DMS79 (cell line): Measurements from ENCODE around the gene IGSF22.

Experiments
- DNase-seq: peaks from one replicate; lab custom pipeline; 2025; lab: John Stamatoyannopoulos, UW

Gene IGSF22

DNA sequence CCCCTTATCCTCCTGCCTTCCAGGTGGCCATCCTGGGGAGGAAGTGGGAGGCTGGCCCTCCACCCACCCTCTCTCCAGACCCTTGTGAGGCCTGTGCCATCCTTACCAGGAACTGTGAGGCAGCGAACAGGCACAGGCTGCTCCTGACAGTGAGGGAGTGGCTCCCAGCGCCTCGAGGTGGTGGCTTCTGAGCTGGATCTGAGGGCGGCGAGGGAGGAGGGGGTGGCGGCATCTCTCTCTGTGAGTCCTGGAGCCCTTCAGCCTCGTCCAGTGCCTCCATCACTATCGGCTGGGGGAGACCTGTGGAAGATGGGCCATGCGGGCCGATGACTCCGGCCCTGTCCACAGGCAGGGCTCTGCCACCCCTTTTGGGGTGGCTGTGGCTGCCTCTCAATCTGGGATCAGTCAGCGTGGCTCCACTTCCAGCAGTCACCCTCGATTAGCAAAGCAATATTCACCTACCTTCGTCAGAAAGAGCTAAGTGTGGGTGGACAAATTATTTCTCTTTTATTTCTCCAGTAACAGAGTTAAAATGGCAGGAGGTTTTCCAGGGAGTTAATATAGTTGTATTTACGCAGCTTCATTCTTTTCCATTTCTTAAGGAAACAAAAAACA lies 18.0 kb upstream of the IGSF22 start:
- no peak for DNase-seq

DNA sequence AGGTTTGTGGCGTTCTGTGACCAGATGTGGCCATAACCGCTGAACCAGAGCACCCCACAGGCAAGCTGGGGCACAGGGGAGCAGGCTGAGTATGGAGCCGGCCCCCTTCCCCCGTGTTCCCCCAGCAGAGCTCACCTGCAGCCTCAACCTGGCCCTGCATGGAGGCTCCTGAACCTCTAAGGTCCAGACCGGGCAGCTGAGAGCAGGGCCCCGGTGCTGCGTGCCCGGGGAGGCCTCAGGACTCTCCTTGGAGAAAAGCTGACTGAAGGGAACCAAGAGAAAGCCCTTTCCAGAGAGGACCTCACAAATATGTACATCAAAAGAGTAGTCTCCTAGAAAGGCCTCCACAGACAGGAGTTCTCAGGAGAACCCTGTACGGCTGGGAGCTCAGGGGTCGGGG lies 17.4 kb upstream of the IGSF22 start:
- DNase-seq, result no peak

DNA sequence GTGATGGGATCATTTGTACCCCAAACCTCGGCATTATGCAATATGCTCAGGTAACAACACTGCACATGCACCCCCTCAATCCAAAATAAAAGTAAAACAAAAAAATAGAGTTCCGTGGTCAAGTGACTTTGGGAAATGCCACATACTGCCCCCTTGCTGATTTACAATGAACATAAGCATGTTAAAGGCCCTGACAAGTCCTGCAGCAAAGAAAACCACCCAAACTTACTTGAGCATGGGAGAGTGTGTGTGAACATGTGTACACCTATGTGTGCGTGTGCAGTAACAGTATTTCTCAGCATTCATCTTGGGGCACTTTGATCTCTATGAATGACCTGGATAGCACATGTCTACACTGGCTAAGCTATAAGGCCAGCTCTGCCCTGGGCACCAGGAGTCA lies 15.8 kb upstream of the IGSF22 start:
- DNase-seq, result no peak

DNA sequence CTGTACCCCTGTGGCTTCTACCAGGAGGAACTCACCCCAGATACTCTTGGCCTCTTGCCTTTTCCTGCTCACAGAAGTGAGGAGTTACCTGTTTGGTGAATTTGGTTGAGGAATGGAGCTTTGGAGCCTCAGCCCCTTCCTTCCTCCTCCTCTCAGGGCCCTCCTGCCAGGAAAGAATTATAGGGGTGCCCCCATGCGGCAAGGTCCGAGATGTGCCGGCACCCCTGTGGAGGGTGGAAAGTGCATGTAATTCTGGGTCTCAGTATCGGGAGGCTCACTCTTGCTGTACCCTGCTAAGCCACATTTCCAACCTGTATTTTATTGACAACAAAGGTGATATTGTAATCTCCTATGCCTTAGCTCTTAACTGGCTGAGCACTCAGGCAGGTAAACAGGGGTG lies 13.7 kb upstream of the IGSF22 start:
- DNase-seq, result no peak

DNA sequence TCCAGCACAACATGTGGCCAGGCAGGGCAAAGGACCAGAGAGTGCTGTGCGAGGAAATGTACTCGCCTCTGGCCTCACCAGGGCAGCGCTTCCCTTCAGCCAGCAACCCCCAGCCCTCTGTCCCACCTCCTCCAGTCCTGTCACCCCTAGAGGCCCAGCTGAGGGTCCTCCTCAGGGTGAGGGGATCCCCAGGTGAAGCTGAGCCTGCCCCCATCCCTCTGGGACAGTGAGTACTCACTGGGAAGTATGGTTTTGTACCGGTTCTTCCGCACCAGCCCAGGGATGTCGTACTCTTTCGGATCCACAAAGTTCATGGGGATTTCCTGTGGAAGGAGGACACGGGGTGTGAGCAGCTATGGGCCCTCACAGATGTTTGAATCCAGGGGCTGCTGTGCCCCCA lies 11.7 kb upstream of the IGSF22 start:
- DNase-seq, result no peak

DNA sequence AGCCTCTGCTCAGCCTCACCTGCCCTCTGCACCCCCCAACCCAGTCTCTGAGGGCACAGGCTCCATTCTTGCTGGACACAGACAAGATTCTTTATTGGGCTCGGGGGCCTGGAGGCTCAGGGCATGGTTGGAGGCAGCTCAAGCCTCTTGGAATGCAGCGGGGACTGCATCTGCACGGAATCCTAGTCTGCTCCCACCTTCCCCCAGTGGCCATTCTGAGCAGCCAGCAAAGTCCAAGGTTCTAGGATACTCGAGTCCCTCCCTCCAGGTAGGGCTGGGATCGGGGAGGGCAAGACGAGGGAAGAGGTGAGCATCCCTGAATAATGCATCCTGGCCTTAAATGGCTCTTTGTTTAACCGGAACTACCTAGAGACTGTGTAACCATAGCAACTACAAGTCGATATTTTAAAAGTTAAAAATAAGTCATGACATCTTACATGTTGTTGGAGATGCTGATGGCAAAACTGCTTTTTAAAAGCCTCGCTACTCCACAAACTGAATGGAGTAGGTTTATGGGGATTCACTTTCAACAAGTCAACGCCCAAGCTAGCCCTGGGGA lies 10.7 kb upstream of the IGSF22 start:
- no peak for DNase-seq

DNA sequence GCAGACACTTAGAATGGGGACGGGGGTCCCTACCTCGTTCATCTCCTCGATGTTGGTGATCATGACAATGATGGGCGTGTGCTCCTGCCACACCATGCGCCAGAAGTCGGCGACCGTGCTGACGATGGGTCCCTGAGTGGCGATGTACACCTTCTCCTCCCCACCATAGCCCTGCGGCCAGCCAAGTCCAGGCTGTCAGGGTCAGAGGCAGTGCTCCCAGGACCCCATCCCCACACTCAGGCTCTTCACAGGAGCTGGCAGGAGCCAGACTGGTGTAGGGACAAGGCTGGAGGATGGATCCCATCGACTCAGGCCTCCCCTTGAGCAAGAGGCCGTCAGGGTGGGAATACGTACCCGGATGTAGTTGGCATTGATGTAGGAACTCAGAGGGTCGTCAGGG lies 7.2 kb upstream of the IGSF22 start:
- DNase-seq, result no peak

DNA sequence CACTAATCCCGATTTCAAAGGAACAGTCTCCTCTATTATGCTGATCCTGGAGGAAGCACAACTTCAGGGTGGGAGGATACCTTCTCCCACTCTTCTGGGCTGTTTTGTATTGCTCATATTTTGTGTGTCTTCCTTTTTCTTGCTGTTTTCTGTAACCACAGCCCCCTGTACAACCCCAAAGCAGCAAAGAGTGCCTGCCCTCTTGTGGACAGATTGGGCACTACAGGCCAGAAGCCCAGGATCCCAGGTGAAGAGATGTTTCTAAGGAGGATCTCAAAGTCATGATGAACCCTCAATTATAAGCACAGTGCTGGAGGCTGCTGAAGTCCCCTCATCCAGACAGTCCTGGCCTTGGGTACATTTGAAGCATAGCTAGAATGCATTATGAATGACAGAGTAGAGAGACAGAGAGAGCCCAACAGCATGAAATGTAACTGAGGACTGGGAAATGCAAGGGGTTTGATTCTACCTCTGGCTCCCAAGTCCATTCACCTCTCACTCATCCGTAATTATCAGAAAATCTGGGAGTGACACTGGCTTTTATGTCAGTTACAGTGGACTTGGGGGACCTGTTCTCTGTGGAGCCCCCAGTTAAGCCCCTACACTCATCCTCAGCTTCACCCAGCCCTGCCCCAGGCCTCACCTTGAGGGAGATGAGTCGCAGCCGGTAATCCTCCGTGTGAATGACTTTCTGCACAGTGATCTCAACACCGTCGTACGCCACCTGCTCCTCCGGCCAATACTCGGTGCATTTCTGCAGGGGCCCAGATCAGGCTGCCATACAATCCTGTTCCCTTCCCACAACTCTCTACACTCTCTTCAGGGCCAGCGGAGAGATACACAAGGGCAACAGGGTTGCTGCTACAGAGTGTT lies 6.2 kb upstream of the IGSF22 start:
- DNase-seq, result peak; percentile 3

DNA sequence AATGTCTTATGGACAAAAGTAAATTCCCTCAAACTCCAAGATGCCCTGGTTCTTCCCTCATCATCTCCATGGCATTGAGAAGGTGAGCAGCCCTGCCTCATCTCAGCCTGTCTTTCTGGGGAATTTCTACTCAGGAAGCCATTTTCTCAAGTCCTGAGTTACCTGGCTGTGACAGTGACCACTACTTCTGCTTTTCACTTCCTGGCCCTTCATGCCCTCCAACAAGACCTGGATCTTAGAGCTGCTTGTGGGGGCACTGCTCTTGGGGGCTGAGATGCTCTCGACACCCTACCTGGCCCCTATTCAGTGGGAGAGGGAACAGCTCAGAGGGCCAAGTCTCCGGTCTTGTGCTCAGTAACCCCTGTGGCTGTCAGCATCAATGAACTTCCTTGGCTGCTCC lies 5.5 kb upstream of the IGSF22 start:
- DNase-seq, result no peak

DNA sequence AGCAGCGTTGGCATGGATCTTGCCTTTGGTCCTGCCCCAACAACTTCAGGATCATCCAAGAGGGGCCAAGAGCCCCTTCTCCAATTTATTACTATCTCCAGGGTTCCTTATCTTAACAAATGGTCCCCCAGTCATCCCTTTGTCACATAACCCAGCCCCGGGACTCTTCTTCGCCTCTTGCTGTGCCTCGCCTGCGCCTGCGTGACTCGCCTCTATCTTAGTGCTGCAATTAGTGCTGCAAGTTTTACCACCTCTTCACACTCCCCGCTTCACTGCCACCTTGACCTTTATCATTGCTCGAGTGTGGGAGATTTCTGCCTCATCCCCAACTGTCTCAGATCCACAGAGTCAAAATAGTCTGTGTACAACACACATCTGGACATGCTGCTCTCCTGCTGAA lies 4.0 kb upstream of the IGSF22 start:
- DNase-seq, result no peak

DNA sequence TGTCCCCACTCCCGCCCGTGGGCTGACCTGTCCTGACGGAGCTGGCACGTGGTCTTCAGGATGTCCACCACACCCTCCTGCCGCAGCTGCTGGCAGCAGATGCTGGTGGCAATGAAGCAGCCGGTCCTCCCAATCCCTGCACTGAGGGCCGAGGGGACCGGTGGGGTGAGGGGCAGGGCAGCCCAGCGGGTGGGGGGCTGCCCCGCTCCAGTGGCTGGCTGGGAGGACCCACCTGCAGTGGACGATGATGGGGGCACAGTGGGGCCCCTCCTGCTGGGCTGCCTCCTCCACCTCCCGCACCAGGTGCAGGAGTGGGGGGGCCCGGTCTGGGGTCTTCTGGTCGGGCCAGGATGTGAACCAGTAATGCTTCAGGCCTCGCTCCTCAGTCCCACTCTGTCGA lies 3.4 kb upstream of the IGSF22 start:
- no peak for DNase-seq

DNA sequence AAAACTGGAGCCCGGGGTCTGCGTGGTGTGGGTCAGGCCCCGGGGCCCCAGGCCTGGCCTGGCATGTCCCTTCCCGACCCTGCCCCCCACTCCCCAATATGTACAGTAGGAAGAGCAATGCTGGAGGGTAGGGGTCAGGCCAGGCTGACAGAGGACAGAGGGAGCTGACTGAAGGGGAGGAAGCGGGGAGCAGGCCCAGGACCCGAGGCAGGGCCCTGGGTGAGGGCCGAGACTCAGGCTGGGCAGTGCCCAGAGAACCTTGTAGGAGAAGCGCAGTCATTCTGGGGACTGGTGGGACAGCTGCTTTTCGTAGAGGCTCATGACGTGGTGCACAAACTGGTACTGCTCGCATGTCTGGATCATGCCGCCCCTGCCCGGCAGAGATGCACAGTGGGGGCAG lies 2.7 kb upstream of the IGSF22 start:
- no peak for DNase-seq

DNA sequence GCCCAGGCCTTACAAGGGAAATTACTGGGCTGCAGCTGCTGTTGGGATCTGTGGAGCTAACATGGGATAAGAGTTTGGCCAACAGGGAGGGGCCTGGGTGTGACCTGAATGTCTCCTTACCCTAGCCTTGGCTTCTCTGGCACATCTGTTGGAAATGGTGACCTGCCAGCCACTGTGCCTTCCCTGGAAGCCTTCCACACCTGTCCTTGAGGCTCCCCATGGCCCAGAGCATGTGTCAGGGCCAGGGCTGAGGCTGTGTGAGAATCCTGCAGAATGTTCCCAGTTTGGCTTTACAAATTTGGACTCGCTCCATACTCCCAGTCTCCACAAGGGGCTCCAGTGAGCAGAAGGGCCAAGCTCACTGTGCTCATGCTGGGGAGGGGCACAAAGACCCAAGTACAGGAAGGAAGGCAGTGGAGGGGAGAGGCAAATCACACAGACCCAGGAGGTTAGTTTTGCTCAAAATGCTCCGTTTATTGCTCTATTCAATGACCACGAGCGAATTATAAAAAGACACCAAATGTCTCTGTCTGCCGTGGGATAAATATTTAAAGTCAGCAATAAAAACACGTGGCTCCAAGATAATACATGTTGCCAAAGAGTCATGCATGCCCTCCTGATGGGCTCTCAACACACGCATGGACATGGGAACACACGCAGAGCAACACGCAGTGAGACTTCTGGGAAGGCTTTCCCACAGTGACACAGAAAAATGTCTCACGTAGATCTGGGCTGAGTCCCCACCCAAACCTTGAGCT lies 1.7 kb upstream of the IGSF22 start:
- DNase-seq, result no peak

DNA sequence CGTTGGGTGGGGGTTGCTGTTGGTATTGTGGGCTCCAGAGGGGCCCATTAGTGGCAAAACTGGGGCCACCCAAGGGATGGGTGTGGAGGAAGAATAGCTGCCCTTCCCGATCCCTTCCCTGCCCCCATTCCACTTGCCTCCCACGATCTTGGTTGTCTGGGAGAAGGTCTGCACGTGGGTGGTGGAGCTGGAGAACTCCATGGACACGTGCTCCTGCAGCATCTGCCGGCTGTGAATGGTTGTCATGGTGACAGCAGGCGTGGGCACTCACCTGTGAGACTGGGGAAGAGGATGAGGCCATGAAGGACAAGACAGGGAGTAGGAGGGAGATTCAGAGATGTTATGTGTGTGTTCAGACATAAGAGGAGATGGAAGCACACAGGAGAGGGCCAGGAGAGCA lies 2.0 kb downstream of the IGSF22 start:
- DNase-seq, result no peak

DNA sequence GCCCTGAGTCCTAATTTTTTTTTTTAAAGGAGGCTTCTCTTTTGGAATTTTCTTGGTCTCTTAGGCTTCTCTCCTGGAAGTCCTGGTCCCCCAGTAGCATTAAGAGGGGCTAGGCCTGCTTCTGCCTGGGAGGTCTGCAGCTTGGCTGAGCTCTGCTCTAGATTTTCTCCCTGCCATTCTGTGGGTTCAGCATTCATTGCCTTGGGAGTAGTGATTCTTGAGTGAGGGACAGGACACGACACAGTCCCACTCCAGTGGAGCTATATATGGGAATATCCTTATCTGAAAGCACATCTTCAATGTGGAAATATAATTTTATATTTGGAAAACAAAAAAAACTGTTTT lies 3.7 kb downstream of the IGSF22 start:
- no peak for DNase-seq

DNA sequence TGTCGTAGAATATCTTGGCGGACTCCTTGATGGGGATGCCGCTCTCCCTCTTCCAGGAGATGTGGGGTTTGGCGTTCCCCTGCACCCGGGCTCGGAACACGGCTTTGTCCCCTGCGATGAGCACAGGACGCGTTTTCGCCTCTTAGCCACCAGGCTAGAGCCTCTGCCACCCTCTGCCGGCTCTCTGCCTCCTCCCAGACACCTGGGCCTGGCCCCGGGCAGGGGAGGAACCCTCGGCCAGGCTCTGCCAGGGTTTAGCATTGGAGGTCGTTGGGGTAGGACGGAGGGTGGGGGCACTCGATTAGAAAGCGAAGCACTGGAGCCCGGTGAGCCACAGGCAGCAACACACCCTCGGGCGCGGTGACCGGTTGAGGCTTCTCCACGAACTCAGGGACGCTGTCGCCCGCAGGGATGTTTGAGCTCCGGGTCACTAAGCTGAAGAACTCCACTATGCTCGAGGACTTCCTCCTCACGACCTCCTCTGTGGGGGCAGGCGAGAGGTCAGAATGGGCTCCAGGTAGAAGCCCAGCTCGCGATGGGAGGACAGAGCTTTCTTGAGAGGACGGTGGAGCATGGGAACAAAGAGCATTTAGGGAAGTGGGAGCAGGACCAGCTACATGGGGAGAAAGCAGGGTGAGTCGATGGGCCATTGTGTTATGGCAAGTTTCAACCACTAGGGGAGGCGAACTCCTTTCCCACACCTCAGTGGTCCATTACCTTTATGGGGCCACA lies 4.3 kb downstream of the IGSF22 start:
- no peak for DNase-seq

DNA sequence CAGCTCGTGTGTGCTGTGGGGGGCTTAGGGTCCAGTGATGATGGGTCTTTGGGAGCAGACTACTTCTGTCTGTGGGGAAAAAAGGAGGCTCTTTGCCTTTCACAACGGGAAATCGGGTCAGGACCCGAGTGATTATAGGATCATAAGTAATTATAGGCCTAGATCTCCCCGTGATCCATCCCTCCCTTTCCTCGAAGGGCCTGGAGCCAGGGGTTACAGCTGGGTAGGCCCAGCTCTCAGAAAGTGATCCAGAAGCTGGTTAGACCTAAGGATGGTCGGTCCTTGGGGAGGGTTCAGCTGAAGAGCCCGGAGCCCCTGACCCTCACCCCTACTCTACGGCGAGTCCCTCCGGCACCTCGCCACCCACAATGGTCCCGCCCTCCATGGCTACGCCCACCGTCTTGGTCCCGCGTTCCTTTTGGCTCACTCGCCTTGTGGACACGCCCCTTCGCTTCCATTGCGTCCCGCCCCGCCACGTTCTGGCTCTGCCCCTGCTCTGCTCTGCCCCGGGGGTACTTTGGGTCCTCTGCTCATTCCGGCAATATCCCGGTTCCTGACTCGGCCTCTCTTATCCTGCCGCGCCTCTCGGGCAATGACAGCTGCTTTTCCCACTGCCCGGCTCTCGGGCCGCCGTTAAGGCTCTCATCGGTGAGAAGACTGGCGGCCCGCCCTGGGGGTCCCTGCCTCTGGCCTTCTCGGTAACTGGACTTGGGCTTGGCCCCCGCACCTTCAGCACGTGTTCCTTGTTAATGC lies 5.0 kb downstream of the IGSF22 start:
- peak; percentile 36 for DNase-seq

DNA sequence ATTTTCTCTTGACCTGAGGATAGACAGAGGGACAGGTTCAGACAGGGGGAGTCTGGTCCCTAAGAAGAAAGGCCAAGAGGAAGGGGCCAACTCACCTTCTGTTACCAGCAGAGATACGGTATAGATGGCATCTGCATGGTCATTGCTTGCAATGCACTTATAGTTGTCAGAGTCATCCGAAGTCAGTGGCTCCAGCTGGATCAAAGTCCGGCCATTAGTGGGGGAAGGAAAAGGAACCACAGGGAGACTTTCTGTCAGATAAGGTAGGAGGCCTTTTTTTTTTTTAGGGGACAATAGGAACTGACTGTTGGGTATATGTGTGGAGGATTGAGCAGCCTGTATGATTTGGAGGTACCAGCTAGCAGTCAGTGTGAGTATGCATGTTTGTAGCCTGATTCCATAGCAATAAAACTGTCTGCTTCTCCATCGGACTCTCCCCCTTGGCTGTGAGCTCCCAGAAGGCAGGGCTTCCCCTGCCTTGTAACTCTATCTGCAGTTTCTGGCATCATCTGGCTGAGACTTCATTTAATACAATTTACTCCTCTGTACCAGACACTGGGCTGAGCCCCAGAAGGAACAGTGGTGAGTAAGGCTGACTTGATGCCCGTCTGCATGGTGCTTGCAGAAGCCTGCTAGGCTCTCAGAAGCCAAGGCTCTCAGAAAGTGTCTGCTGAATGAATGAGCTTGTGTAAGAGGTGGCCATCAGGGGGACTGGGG lies 5.7 kb downstream of the IGSF22 start:
- no peak for DNase-seq

DNA sequence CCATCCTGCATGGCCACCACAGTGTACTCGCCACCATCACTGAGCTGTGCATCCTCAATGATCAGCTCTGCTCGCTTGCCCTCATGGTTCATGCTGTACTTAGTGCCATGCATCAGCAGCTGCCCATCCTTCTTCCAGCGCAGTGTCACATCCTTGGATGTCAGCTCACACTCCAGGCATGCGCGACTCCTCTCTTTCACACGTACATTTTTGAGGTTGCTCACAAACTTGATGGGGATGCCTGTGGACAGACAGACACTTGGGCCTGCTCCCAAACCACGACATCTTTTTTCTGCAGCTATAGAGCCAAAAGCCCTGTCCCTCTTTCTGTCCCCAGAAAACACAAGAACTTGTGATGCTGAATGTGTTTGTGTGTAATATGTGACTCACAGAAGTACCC lies 10.5 kb downstream of the IGSF22 start:
- no peak for DNase-seq

DNA sequence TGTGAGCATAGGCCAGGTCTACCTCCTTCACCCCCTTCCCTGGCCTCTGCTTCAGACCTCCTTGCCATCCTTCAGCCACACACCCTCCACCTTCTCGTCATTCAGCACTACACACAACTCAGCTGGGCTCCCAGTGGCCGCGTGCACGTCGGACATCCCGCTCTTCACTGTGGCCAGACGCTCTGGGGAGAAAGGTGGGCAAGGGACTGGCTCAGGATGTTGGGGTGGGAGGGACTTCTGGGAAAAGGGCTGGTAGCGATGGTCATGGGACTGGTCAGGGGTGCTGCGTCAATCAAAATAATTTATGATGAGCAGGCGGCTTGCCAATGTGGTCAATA lies 11.6 kb downstream of the IGSF22 start:
- DNase-seq, result no peak
